OCI-LY3 (cell line): ENCODE results near the gene PHACTR3.

Source experiments
- CTCF ChIP-seq: fragments of 200-600, 300-600 bp; sonication (generic); IDR thresholded peaks from 2 replicates; pipeline ENCODE4 v1.5.1; 2014; ENCODE audit warnings: antibody characterized with exemption, low read length, low read depth
- EZH2phosphoT487 ChIP-seq: fragments of 200-600 bp; shearing (Covaris generic); IDR thresholded peaks from 2 replicates; pipeline ENCODE4 v1.6.1; 2018; ENCODE audit warnings: antibody characterized with exemption, mixed run types, low read depth

GRCh38 chr20:59781226-59781625, 176.9 kb downstream of the PHACTR3 start:
- no peak for TF ChIP-seq CTCF
- TF ChIP-seq EZH2phosphoT487 = no peak
